Measurements from ENCODE around the gene TNKS2. TPM values are rescaled to one million over a fixed set of nuclear protein-coding genes. Genes with fewer than 3 reads are reported as not detected.
A peak's percentile ranks its signal among the peaks of the same experiment; 100 is the strongest.

Gene TNKS2
- total and polyA plus RNA-seq, 7 donors = 6.3 to 49.5 (median 29.8) TPM

DNA sequence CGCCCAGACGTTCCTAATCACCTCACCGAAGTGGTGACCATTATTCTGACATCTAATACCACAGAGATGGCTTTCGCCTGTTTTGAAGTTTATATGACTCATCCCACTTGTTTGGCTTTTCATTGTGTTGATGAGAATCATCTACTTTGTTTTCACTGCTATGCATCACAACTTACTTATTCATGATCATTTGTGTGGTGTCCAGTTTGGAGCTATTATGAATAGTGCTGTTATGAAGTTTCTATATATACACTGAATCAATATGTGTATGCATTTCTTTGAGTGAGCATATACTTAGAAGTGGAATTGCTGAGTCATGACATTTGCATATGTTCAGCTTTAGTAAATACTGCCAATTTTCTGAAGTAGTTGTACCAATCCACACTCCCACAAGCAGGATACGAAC is 38.6 kb upstream of the TNKS2 start:
- no peaks in the 10 kb centered on the region for H3K4me1 ChIP-seq
- 75 to 80% (median 78%) methylated on average over 5 of the region's 5 CpGs for WGBS, 3 donors
- ATAC-seq (peak in 2 of 4 donors; percentile 37 to 47), DNase-seq (no peak)
- H3K4me3 ChIP-seq = no peak overlapping the region
- H3K36me3 ChIP-seq (ENCODE audit: insufficient read depth in 1 of 2, low read depth in 1 of 2) = no peaks in the 10 kb centered on the region
- no peaks in the 10 kb centered on the region for H3K27me3 ChIP-seq (ENCODE audit: insufficient read depth in 3 of 3, low read length in 2 of 3)
- intact Hi-C loops (cut with DNase I) = loop anchor here (2.0 to 10.0 kb wide), 3 partner anchors 65 to 153 kb away; partner anchors contain the start of gene FGFBP3 (in 1 of the 2)
- H3K9me3 ChIP-seq = no peaks in the 10 kb centered on the region
- no peak for TF ChIP-seq CTCF (IDR thresholded peaks at IDR 0.05)
- no peak overlapping the region for H3K27ac ChIP-seq

DNA sequence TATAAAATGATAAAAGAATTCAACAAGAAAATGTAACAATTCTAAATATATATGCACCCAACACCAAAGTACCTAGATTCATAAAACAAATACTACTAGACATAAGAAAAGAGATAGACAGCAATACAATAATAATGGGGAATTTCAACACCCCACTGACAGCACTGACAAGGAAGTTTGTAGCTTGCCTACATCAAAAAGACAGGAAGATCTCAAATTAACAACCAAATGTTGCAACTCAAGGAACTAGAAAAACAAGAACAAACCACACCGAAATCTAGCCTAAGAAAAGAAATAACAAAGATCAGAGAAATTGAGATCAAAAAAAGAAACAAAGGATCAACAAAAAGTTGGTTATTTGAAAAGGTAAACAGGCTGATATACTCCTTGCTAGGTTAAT is 36.5 kb upstream of the TNKS2 start:
- ATAC-seq (no peak), DNase-seq (no peak)
- no peaks in the 10 kb centered on the region for H3K27me3 ChIP-seq (ENCODE audit: insufficient read depth in 3 of 3, low read length in 2 of 3)
- intact Hi-C loops (cut with DNase I) = loop anchor here in 1 of 2 donors (5.0 kb wide), 1 partner anchor 36 kb away; the partner anchor contains the start of gene TNKS2
- WGBS, 3 donors = 65 to 79% (median 78%) methylated on average over 1 of the region's 1 CpG
- no peak for TF ChIP-seq CTCF (IDR thresholded peaks at IDR 0.05)
- H3K27ac ChIP-seq = no peak overlapping the region
- H3K36me3 ChIP-seq (ENCODE audit: insufficient read depth in 1 of 2, low read depth in 1 of 2) = no peaks in the 10 kb centered on the region
- no peaks in the 10 kb centered on the region for H3K4me1 ChIP-seq
- no peak overlapping the region for H3K4me3 ChIP-seq
- no peaks in the 10 kb centered on the region for H3K9me3 ChIP-seq

GRCh38 chr10:91762878-91763277 is 35.3 kb upstream of the TNKS2 start:
- Histone ChIP-seq H3K27me3 (ENCODE audit: insufficient read depth in 3 of 3, low read length in 2 of 3) (no peaks in the 10 kb centered on the region), H3K27ac (no peak overlapping the region), H3K4me1 (no peaks in the 10 kb centered on the region), H3K36me3 (ENCODE audit: insufficient read depth in 1 of 2, low read depth in 1 of 2) (no peaks in the 10 kb centered on the region), H3K4me3 (no peak overlapping the region), H3K9me3 (no peaks in the 10 kb centered on the region)
- ATAC-seq (no peak), DNase-seq (no peak)
- intact Hi-C loops (cut with DNase I) = loop anchor here in 1 of 2 donors (5.0 kb wide), 1 partner anchor 34 kb away; the partner anchor contains the start of gene TNKS2
- TF ChIP-seq CTCF (IDR thresholded peaks at IDR 0.05) = no peak
- 67 to 93% (median 84%) methylated on average over 1 of the region's 1 CpG for WGBS, 3 donors

DNA sequence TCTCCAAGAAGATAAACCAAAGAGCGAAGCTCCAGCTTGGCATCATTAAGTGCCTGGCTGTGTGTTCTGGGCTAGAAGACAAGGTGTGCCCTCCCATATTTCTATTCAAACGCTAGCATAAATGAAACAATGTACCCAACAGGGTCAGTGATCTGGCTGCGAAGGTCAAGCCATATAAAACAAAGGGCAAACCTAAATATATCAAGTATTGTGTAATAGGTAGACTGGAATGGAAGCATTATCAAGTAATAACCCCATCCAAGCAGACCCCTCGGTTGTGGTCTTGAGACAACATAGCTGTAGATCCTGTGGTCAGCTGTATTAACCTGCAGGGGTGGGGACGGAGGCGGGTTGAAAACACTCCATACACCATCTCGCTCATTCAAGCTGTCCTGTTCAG is 31.6 kb upstream of the TNKS2 start:
- TF ChIP-seq CTCF (IDR thresholded peaks at IDR 0.05) = no peak
- ATAC-seq (no peak), DNase-seq (no peak)
- H3K9me3 ChIP-seq = no peaks in the 10 kb centered on the region
- intact Hi-C loops (cut with DNase I) = no loop called here
- H3K27me3 ChIP-seq (ENCODE audit: insufficient read depth in 3 of 3, low read length in 2 of 3) = no peaks in the 10 kb centered on the region
- WGBS, 3 donors = 91 to 93% (median 91%) methylated on average over 7 of the region's 7 CpGs
- no peaks in the 10 kb centered on the region for H3K4me1 ChIP-seq
- no peak overlapping the region for H3K4me3 ChIP-seq
- H3K27ac ChIP-seq = no peak overlapping the region
- no peaks in the 10 kb centered on the region for H3K36me3 ChIP-seq (ENCODE audit: insufficient read depth in 1 of 2, low read depth in 1 of 2)

GRCh38 chr10:91768123-91768522 is 30.1 kb upstream of the TNKS2 start:
- TF ChIP-seq CTCF (IDR thresholded peaks at IDR 0.05) = no peak
- H3K27ac ChIP-seq = no peak overlapping the region
- no peaks in the 10 kb centered on the region for H3K36me3 ChIP-seq (ENCODE audit: insufficient read depth in 1 of 2, low read depth in 1 of 2)
- DNase-seq (no peak), ATAC-seq (no peak)
- intact Hi-C loops (cut with DNase I) = no loop called here
- H3K4me1 ChIP-seq = no peaks in the 10 kb centered on the region
- WGBS, 3 donors = 90 to 95% (median 91%) methylated on average over 3 of the region's 3 CpGs
- no peaks in the 10 kb centered on the region for H3K27me3 ChIP-seq (ENCODE audit: insufficient read depth in 3 of 3, low read length in 2 of 3)
- no peaks in the 10 kb centered on the region for H3K9me3 ChIP-seq
- no peak overlapping the region for H3K4me3 ChIP-seq
